Lung (tissue), 12 donors: Measurements from ENCODE around the gene SPHK2. TPM values are rescaled to one million over a fixed set of nuclear protein-coding genes. Genes with fewer than 3 reads are reported as not detected.
A peak's percentile ranks its signal among the peaks of the same experiment; 100 is the strongest.

Experiments
- ATAC-seq: fragments of 200-7000 bp; cut with Tn5 transposase; one replicate; pipeline ENCODE4 v1.9.1; 2020; ENCODE audit warnings: moderate number of reproducible peaks; ENCODE audit not compliant: insufficient read depth, low FRiP score
- DNase-seq, 3 donors: peaks; one replicate each; pipeline ENCODE4 v3.0.0-alpha.2; 2013 to 2017
- H3K27ac ChIP-seq, 2 donors: one replicate each; pipeline ENCODE4 v1.5.1; 2013; ENCODE audit warnings: mild to moderate bottlenecking in 2 of 2, moderate library complexity in 2 of 2, control low read depth in 1 of 2, inconsistent platforms in 1 of 2, low read depth in 1 of 2, low read length in 1 of 2
- H3K27me3 ChIP-seq, 3 donors: one replicate each; pipeline ENCODE4 v1.5.1; 2013; ENCODE audit warnings: low read length in 2 of 3; ENCODE audit not compliant: control insufficient read depth in 3 of 3, insufficient read depth in 3 of 3
- H3K36me3 ChIP-seq, 4 donors: one replicate each; pipeline ENCODE4 v1.5.1; 2013; ENCODE audit warnings: low read length in 4 of 4, mild to moderate bottlenecking in 1 of 4, moderate library complexity in 1 of 4; ENCODE audit not compliant: control insufficient read depth in 4 of 4, insufficient read depth in 4 of 4
- H3K4me1 ChIP-seq, 5 donors: one replicate each; pipeline ENCODE4 v1.5.1; 2013; ENCODE audit warnings: low read length in 5 of 5, mild to moderate bottlenecking in 2 of 5, moderate library complexity in 1 of 5; ENCODE audit not compliant: control insufficient read depth in 5 of 5, insufficient read depth in 5 of 5
- H3K4me3 ChIP-seq: one replicate; pipeline ENCODE4 v1.5.1; 2013; ENCODE audit warnings: mild to moderate bottlenecking, control low read depth, moderate library complexity
- H3K9ac ChIP-seq, 2 donors: one replicate each; pipeline ENCODE4 v1.5.1; 2013; ENCODE audit warnings: low read length in 2 of 2, control low read depth in 1 of 2; ENCODE audit not compliant: insufficient read depth in 1 of 2
- H3K9me3 ChIP-seq, 4 donors: one replicate each; pipeline ENCODE4 v1.5.1; 2013; ENCODE audit warnings: low read length in 3 of 4, mild to moderate bottlenecking in 1 of 4, moderate library complexity in 1 of 4; ENCODE audit not compliant: control insufficient read depth in 4 of 4, insufficient read depth in 3 of 4
- CTCF ChIP-seq: IDR thresholded peaks from 2 replicates; pipeline ENCODE4 v1.5.1; 2012; ENCODE audit warnings: mild to moderate bottlenecking; ENCODE audit errors: control extremely low read depth, extremely low read depth
- WGBS, 2 donors: extraction: QIAGEN DNeasy Blood & Tissue Kit; methylation state at CpG; one replicate each; pipeline ENCODE4 v1.1.7; 2013; 5-methylcytosine and 5-hydroxymethylcytosine counted together
- polyA plus RNA-seq, 2 donors: library from polyadenylated mRNA; stranded (reverse); fragments of 200-250 nt; gene quantifications; one replicate each; pipeline ENCODE4 v1.2.1, GENCODE V29; 2013
- total RNA-seq, 2 donors: library from RNA; depleted of rRNA in 1 of 2; stranded (reverse); fragments of >200 nt in 1 of 2; gene quantifications; one replicate each; pipeline ENCODE4 v1.2.1, GENCODE V29; 2014 to 2021
- donor health status: control.
- donor health status: control.
- donor health status: Bipolar disorder and iron deficiency.
- donor health status: healthy.
- donor health status: DM: yes; HTN: yes; CAD: no.

Gene SPHK2
- total and polyA plus RNA-seq, 4 donors = 10.3 to 35.3 (median 19.0) TPM

GRCh38 chr19:48669903-48670668 is 50.8 kb downstream of the SPHK2 start:
- H3K27ac ChIP-seq = no peak overlapping the region
- H3K9ac ChIP-seq = no peak overlapping the region
- peaks cover 0 to 5% (median 0%) of the 10 kb centered on the region in 5 donors for H3K4me1 ChIP-seq
- H3K27me3 ChIP-seq = no peaks in the 10 kb centered on the region
- ATAC-seq (peak; percentile 12), DNase-seq (no peak)
- 96 to 97% methylated on average over 22 to 26 of the region's 26 CpGs for WGBS, 2 donors
- TF ChIP-seq CTCF = no peak
- H3K36me3 ChIP-seq = no peaks in the 10 kb centered on the region
- no peak overlapping the region for H3K4me3 ChIP-seq
- H3K9me3 ChIP-seq = no peaks in the 10 kb centered on the region

GRCh38 chr19:48670699-48671445 is 51.6 kb downstream of the SPHK2 start:
- Histone ChIP-seq H3K9me3 (no peaks in the 10 kb centered on the region), H3K4me1 (peaks cover 0 to 12% (median 5%) of the 10 kb centered on the region in 5 donors), H3K36me3 (no peaks in the 10 kb centered on the region), H3K27me3 (no peaks in the 10 kb centered on the region), H3K27ac (no peak overlapping the region), H3K4me3 (no peak overlapping the region), H3K9ac (no peak overlapping the region)
- DNase-seq (no peak), ATAC-seq (no peak)
- 89 to 91% methylated on average over 21 of the region's 21 CpGs for WGBS, 2 donors
- TF ChIP-seq CTCF = no peak

GRCh38 chr19:48671446-48671995 is 52.2 kb downstream of the SPHK2 start:
- WGBS, 2 donors = 77 to 90% methylated on average over 10 of the region's 10 CpGs
- no peaks in the 10 kb centered on the region for H3K36me3 ChIP-seq
- TF ChIP-seq CTCF = no peak
- no peak overlapping the region for H3K4me3 ChIP-seq
- no peak for ATAC-seq
- H3K9me3 ChIP-seq = no peaks in the 10 kb centered on the region
- H3K9ac ChIP-seq = no peak overlapping the region
- peaks cover 0 to 12% (median 5%) of the 10 kb centered on the region in 5 donors for H3K4me1 ChIP-seq
- no peak for DNase-seq
- H3K27ac ChIP-seq = no peak overlapping the region
- H3K27me3 ChIP-seq = no peaks in the 10 kb centered on the region
